Smooth muscle cell (in vitro differentiated cells): ENCODE measurements around the gene DHX35. TPM values are rescaled to one million over a fixed set of nuclear protein-coding genes. Genes with fewer than 3 reads are reported as not detected.

Experiments used
- DNase-seq: peaks from one replicate; lab custom pipeline; 2025; ENCODE audit not compliant: unreplicated experiment; lab: John Stamatoyannopoulos, UW
- H2AFZ ChIP-seq: fragments of 200-600 bp; sonication (generic); 2 replicates; pipeline ENCODE4 v1.6.0; 2016; ENCODE audit warnings: antibody characterized with exemption, low read depth, mild to moderate bottlenecking
- H3F3A ChIP-seq: fragments of 200-600 bp; sonication (generic); 2 replicates; pipeline ENCODE4 v1.6.0; 2017; ENCODE audit warnings: antibody characterized with exemption, low read depth
- H3K27ac ChIP-seq: fragments of 200-600 bp; sonication (generic); 2 replicates; pipeline ENCODE4 v1.5.1; 2016; ENCODE audit warnings: low read depth, mild to moderate bottlenecking
- H3K27me3 ChIP-seq: fragments of 200-600 bp; sonication (generic); 2 replicates; pipeline ENCODE4 v1.6.1; 2016; ENCODE audit warnings: low read depth, mild to moderate bottlenecking
- H3K36me3 ChIP-seq: fragments of 200-600 bp; sonication (generic); 2 replicates; pipeline ENCODE4 v1.5.1; 2016; ENCODE audit warnings: low read depth
- H3K4me1 ChIP-seq: fragments of 200-600 bp; sonication (generic); 2 replicates; pipeline ENCODE4 v1.5.1; 2016; ENCODE audit warnings: low read depth
- H3K4me2 ChIP-seq: fragments of 200-600 bp; sonication (generic); 2 replicates; pipeline ENCODE4 v1.6.0; 2016; ENCODE audit warnings: mild to moderate bottlenecking
- H3K4me3 ChIP-seq: fragments of 200-600 bp; sonication (generic); 2 replicates; pipeline ENCODE4 v1.5.1; 2016; ENCODE audit warnings: mild to moderate bottlenecking
- H3K79me2 ChIP-seq: fragments of 200-600 bp; sonication (generic); 2 replicates; pipeline ENCODE4 v1.6.0; 2016; ENCODE audit warnings: low read depth, mild to moderate bottlenecking
- H3K9ac ChIP-seq: fragments of 200-600 bp; sonication (generic); 2 replicates; pipeline ENCODE4 v1.6.0; 2016; ENCODE audit warnings: low read depth
- H3K9me3 ChIP-seq: fragments of 200-600 bp; sonication (generic); replicated peaks from 2 replicates; pipeline ENCODE4 v1.5.1; 2016; ENCODE audit warnings: low read depth
- H4K20me1 ChIP-seq: fragments of 200-600 bp; sonication (generic); 2 replicates; pipeline ENCODE4 v1.6.0; 2016; ENCODE audit warnings: low read depth
- WGBS: methylation state at CpG from one replicate; pipeline ENCODE4 v1.1.7; 2016; ENCODE audit warnings: low lambda C conversion rate; 5-methylcytosine and 5-hydroxymethylcytosine counted together
- polyA plus RNA-seq: library from polyadenylated mRNA; unstranded; fragments of >200 nt; fragmentation: Nextera tagmentation; extraction: Ambion mirVana; gene quantifications from 2 replicates; pipeline ENCODE4 v1.2.1, GENCODE V29; 2016
- total RNA-seq: library from RNA; depleted of rRNA; stranded (reverse); fragments of >200 nt; gene quantifications from 2 replicates; pipeline ENCODE4 v1.2.3, GENCODE V29; 2014
- TF ChIP-seq, protein P1 (sequence below): fragments of 200-600 bp; sonication (generic); IDR thresholded peaks from 2 replicates; pipeline ENCODE4 v1.5.1; 2017; ENCODE audit warnings: borderline replicate concordance, mild to moderate bottlenecking, antibody characterized with exemption; ENCODE audit not compliant: insufficient read depth, poor library complexity, severe bottlenecking

DHX35 gene
- total and polyA plus RNA-seq, 2 experiments from 2014 or later: 4.5 to 9.5 TPM

- no peaks in the 10 kb centered on the region for H3K27me3 ChIP-seq
- H3K4me2 ChIP-seq: peak overlapping the region; percentile 97
- H3K4me1 ChIP-seq: peaks cover 13% of the 10 kb centered on the region
- no peaks in the 10 kb centered on the region for H3K9me3 ChIP-seq
- H2AFZ ChIP-seq: no peak overlapping the region
- peaks cover 26% of the 10 kb centered on the region for H3K79me2 ChIP-seq
- TF ChIP-seq, protein P1, sequence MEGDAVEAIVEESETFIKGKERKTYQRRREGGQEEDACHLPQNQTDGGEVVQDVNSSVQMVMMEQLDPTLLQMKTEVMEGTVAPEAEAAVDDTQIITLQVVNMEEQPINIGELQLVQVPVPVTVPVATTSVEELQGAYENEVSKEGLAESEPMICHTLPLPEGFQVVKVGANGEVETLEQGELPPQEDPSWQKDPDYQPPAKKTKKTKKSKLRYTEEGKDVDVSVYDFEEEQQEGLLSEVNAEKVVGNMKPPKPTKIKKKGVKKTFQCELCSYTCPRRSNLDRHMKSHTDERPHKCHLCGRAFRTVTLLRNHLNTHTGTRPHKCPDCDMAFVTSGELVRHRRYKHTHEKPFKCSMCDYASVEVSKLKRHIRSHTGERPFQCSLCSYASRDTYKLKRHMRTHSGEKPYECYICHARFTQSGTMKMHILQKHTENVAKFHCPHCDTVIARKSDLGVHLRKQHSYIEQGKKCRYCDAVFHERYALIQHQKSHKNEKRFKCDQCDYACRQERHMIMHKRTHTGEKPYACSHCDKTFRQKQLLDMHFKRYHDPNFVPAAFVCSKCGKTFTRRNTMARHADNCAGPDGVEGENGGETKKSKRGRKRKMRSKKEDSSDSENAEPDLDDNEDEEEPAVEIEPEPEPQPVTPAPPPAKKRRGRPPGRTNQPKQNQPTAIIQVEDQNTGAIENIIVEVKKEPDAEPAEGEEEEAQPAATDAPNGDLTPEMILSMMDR: no peak
- H4K20me1 ChIP-seq: peaks cover 4% of the 10 kb centered on the region
- no peak for DNase-seq
- no peak overlapping the region for H3K9ac ChIP-seq
- no peaks in the 10 kb centered on the region for H3K36me3 ChIP-seq
- H3K4me3 ChIP-seq: no peak overlapping the region
- H3F3A ChIP-seq: no peaks in the 10 kb centered on the region
- no peak overlapping the region for H3K27ac ChIP-seq
Observed at GRCh38 chr20:38963745-38964144, 1.6 kb downstream of the DHX35 start.

DNA sequence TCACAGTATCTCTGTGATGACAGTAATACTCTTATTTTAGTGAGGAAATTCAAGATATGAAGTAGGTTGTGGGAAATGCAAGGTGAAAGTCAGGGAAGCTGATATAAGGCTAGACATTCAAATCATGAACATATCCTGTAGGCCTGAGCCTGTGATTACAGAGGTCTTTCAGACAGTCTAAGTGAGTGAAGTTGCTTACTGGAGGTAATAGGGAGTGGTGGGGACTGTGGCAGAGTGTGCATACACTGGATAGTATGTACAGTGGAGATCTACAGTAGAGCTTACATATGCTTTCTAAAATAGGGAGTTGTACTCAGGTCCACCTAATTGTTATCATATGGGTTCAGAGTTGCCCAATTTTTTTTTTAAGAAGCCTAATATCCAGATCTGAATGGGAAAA lies 3.1 kb downstream of the DHX35 start:
- Histone ChIP-seq H2AFZ (no peak overlapping the region), H3K9me3 (no peaks in the 10 kb centered on the region), H3K27ac (no peak overlapping the region), H4K20me1 (peaks cover 4% of the 10 kb centered on the region), H3K4me2 (no peak overlapping the region), H3K4me3 (no peak overlapping the region), H3F3A (no peaks in the 10 kb centered on the region), H3K27me3 (no peaks in the 10 kb centered on the region), H3K36me3 (no peaks in the 10 kb centered on the region), H3K79me2 (peaks cover 26% of the 10 kb centered on the region), H3K4me1 (peaks cover 13% of the 10 kb centered on the region), H3K9ac (no peak overlapping the region)
- DNase-seq: no peak
- TF ChIP-seq, protein P1: no peak

- WGBS: 98% methylated on average over 6 of the region's 6 CpGs
- no peak for DNase-seq
- no peak overlapping the region for H3K4me3 ChIP-seq
- no peak overlapping the region for H3K4me2 ChIP-seq
- no peaks in the 10 kb centered on the region for H3K9me3 ChIP-seq
- peaks cover 4% of the 10 kb centered on the region for H4K20me1 ChIP-seq
- H3K9ac ChIP-seq: no peak overlapping the region
- TF ChIP-seq, protein P1: no peak
- H3K79me2 ChIP-seq: peaks cover 22% of the 10 kb centered on the region
- peaks cover 4% of the 10 kb centered on the region for H3K4me1 ChIP-seq
- no peak overlapping the region for H3K27ac ChIP-seq
- no peaks in the 10 kb centered on the region for H3F3A ChIP-seq
- H3K27me3 ChIP-seq: no peaks in the 10 kb centered on the region
- H2AFZ ChIP-seq: no peak overlapping the region
- H3K36me3 ChIP-seq: no peaks in the 10 kb centered on the region
Observed at GRCh38 chr20:38968090-38968489, 5.9 kb downstream of the DHX35 start.

DNA sequence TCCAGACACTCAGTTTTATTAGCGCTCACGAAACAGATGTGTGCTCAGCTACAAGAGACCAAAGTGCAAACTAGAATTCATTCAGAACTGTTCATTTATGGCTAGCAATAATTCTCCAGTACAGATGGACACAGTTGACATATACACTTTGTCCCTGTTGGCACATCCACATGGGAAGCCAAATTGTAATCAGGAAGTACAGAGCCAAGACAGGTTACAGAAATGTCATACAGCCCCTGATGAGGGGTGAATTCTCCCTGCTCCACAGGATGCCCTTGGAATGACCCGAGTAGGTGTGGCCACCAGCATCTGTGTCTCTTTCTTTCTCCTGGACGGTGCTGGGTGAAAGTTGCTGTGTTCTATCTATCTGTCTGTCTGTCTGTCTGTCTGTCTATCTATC lies 7.6 kb downstream of the DHX35 start:
- H3K27me3 ChIP-seq: no peaks in the 10 kb centered on the region
- no peaks in the 10 kb centered on the region for H3F3A ChIP-seq
- peak overlapping the region; percentile 47 for H3K27ac ChIP-seq
- H4K20me1 ChIP-seq: peaks cover 4% of the 10 kb centered on the region
- H3K9ac ChIP-seq: no peak overlapping the region
- no peaks in the 10 kb centered on the region for H3K9me3 ChIP-seq
- no peaks in the 10 kb centered on the region for H3K4me1 ChIP-seq
- H3K36me3 ChIP-seq: no peaks in the 10 kb centered on the region
- peaks cover 6% of the 10 kb centered on the region for H3K79me2 ChIP-seq
- 96% methylated on average over 4 of the region's 4 CpGs for WGBS
- no peak overlapping the region for H2AFZ ChIP-seq
- TF ChIP-seq, protein P1: no peak
- no peak overlapping the region for H3K4me2 ChIP-seq
- no peak overlapping the region for H3K4me3 ChIP-seq
- DNase-seq: no peak
